ENCODE measurements around the gene TBC1D22A.

The TBC1D22A gene

DNA sequence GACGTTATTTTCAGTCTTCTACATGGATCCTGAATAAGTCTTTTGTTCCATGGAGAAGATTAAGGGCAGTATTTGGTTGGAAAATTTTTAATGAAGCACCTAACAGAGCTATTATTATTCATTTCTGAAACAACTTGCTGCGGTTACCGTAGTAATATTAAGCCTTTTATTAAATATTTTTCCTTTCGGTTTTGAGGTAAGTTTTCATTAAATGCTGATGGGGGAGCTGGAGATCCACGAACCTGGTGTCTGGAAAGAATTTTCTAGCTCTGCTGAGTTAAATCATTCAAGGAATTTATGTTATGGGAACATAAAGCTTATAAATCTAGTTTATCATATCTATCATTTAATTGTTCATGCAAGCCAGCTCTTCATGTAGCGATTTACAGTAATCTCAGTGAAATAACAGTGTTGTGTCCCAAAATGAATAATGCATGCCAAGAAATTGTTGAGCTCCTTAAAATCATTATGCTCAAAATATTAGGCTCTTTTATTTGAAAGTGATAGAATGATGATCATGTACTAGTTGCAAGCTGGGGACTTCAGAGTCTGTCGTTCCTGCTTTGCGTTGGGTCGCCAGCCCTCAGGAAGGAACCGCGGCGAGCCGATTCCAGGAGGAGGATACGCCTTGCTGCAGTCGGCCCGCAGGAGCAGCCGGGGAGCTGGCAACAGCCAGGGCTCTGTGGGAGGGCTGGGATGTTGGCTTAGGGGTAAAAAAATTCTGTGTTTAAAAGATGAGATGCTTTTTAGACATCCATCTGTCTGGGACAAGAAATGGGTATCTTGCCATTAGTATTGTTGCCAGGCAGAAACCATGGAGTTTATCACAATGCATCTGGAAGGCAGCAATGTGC is 83.1 kb downstream of the TBC1D22A start:
- DNase-seq = no peak

DNA sequence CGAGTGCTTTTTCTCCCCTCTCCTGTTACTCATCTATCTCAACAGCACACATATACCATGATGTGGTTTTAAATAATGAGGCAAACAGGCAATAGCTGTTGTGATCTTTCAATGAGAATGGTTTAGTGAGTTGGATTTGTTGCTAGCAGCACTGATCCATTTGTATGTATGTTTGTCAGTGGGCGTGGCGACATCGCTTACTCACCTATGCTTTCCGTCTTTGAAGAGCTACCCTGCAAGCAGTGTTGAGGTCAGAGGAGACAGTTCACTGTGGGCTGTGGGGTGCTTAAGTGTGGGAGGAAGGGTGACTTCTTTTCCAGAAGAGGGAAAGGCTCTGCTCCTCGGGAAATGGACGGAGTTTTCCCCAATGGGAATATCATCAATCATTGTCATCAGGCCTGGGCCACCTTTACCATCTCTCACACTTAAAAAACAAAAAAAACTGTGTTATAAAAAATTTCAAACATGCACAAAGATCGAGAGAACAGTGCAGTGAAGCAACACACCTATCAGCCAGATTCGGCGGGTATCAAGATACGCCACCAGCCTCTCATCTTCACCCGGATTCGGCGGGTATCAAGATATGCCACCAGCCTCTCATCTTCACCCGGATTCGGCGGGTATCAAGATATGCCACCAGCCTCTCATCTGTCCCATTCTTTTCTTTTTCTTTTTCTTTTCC is 83.8 kb downstream of the TBC1D22A start:
- no peak for DNase-seq

DNA sequence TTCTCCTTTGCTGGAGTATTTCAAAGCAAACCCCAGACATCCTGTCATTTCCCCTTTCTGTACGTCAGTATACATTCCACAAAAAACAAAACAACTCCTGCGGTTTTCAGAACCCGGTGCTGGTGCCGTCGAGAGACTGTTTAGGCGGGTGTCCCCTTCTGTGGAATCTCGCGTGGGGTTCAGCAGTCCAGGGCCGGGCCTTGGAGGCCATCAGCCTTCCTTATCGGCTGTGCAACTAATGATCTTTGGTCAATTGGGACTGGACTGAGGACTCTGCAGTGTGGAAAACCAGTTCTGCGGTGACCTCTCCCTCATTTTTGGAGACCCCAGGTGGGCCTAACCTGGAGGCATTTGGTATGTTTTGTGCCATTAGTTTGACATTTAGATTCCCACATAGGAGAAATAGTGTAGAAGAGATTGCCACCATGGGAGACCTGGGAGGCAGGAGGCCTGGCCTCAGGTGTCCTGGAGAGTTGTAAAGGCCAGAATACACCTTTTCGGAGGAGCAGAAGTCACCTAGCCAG is 84.4 kb downstream of the TBC1D22A start:
- no peak for DNase-seq

DNA sequence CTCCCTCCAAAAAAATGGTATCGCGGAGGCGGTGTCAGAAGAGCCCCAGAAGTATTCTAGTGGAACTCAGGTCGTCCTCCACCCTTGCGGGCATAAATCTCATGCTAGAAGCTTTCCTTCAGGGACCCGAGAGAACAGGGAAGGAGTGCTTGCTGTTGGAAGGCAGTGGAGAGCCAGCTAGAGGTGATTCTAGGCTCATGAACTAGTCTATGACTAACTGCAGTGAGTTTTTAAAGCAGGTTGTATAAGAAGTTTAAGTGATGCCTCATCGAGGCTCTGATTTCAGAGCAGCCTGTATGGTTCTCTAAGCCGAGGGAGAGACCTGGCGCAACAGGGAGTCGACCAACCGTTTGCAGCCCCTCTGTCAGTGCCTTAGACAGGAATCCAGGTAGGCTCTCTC is 85.7 kb downstream of the TBC1D22A start:
- no peak for DNase-seq

DNA sequence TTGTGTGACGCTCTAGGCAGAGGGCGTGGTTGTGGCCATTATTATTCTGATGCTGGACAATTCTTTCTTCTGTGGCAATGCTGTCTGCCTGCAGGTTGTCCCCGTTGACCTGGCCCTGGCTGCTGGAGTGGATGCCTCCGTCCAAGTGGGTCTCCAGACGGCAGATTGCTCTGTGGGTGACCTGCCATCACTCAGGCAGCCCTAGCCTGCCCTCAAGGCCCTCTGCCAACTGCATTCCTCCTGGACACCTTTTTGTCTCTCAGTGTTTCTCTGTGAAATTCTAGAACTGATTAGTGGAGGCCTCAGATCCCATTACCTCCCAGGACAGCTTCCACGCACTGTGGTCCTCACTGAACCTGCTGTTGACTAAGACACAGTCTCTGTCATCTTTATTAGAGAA is 86.7 kb downstream of the TBC1D22A start:
- DNase-seq = no peak

DNA sequence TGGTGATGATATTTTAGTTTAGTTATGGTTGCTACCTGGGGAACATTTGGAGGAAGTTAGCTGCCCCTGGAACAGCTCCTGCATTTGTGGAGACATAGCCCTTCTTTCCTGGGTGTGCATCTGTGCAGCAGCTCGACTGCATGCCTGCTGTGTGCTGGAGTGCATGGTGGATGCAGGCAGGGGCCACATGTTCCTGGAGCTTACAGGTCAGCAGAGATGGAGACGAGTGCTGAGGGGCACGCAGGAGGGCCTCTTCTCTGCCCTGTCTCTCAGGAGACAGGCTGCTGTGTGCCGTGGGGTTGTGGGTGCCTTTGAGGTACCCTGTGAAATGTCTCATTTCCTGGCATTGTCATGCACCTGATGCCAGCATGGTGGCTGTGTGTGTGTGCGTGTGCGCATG is 87.5 kb downstream of the TBC1D22A start:
- DNase-seq = no peak

- DNase-seq = no peak
Measured at GRCh38 chr22:46851311-46851710, 88.9 kb downstream of the TBC1D22A start.

DNA sequence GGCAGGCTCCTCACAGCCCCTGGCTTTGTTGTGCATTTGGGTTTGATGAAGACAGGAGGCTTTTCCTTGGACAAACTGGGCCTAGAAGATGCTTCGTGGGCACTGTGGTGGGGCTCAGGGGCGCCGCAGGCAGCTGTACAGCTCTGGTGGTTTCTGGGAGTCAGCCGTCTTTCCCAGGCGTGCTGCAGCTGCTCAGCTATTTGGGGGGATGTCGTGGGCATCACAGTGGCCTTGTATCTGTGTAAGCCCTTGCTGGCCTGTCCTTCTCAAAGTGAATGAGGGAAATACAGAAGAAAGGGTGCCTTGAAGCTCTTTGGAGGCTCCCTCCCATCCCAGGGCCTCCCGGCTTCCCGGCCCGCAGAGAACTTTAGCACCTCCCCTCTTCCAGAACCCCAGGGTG is 89.5 kb downstream of the TBC1D22A start:
- no peak for DNase-seq

- DNase-seq = no peak
Measured at GRCh38 chr22:46852771-46853170, 90.3 kb downstream of the TBC1D22A start.

GRCh38 chr22:46853191-46853590 is 90.7 kb downstream of the TBC1D22A start:
- no peak for DNase-seq

- DNase-seq = no peak
Measured at GRCh38 chr22:46854125-46854870, 91.8 kb downstream of the TBC1D22A start.

GRCh38 chr22:46855681-46856080 is 93.2 kb downstream of the TBC1D22A start:
- no peak for DNase-seq

DNA sequence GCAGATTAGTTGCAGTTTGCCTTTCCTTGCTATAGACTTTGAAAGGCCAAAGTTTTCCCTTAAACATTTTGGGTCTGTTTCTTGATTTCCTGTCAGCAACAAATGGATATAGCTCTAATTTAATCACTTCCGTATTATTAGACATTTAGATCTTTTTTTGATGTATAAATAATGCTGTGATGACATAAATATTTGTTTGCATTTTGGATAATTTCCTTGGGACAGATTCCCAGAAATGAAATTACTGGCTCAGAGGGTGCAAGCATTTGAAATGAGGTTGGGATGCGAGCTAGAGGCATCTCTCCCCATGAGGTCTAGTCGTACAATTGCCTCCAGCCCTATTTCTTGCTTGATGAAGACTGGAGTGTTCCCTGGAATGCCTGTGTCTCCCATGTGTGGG is 94.2 kb downstream of the TBC1D22A start:
- no peak for DNase-seq

DNA sequence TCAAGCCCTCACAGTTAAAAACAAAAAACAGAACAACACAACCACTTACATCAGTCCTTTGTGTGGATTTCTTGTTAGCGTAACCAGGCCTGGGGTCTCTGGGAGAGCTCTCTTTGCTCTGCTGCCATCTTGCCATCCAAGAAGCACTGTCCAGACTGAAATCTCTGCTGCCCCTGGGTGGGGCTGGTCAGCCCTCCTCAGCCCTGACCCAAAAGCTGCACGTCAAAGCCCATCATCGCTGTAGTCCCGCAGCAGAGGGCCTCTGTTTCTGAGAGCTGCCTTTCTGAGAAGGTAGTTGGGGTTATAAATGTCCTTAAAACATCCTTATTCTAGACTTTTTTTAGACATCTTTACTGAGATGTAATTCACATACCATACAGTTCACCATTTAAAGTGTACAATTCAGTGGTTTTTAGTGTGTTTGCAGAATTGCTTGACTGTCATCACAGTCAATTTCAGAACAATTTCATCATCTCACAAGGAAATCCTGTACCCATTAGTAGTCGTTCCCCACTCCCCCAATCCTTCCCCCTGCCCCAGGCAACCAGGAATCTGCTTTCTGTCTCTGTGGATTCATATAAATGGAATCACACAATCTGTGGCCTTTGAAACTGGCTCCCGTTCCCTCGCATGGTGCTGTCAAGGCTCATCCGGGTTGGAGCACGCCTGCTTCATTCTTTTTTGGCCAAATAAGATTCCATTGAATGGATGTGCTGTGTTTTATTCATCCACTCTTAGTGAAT is 94.9 kb downstream of the TBC1D22A start:
- no peak for DNase-seq

DNA sequence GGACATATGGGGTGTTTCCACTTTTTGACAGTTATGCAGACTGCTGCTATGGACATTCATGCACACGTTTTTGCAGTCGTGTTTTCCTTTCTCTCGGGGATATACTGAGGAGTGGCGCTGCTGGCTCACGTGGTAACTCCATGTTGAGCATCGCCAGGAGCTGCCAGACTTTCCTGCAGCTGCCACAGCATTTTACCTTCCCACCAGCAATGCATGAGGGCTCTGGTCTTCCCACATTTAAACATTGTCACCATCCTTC is 95.4 kb downstream of the TBC1D22A start:
- DNase-seq = no peak

- DNase-seq = no peak
Measured at GRCh38 chr22:46858181-46858771, 95.8 kb downstream of the TBC1D22A start.

GRCh38 chr22:46860562-46860961 is 98.1 kb downstream of the TBC1D22A start:
- DNase-seq = no peak

DNA sequence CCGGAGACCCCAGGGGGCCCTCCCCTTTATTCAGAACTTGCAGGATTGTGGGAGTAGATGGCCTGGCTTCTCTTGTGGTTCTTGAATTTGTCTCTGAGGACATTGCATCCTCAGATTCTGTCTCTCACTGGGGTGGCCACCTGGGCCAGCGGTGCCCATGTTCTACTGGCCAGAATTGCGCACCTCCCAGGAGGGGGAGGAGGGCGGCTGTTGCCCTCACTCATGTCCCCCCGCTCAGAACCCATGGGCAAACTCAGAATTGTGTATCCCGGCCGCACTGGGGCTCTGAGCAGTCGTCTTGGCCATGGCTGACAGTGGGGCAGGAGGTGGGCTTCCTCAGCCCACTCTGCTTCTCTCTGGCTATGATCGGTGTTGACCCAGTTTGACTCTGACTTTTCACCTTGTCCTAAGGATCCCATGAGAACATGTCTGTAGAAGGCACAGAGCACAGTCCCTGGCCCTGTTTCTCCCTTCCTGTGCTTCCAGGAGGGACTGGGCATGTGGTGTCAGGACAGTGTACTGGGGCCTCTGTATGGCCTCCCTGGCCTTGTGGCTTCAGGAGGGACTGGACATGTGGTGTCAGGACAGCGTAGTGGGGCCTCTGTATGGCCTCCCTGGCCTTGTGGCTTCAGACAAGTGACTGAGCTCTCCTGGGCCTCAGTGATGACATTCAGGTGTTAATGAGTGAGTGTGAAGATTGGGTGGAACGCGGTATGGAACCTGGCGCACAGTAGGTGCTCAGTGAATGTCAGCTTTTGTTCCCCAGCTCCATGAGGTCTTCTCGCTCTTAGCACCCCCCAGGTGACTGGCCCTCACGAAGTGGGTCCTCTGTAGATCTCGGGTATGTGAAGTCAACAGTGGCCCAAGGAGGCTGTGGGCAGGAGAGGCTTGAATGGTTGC is 99.3 kb downstream of the TBC1D22A start:
- no peak for DNase-seq

DNA sequence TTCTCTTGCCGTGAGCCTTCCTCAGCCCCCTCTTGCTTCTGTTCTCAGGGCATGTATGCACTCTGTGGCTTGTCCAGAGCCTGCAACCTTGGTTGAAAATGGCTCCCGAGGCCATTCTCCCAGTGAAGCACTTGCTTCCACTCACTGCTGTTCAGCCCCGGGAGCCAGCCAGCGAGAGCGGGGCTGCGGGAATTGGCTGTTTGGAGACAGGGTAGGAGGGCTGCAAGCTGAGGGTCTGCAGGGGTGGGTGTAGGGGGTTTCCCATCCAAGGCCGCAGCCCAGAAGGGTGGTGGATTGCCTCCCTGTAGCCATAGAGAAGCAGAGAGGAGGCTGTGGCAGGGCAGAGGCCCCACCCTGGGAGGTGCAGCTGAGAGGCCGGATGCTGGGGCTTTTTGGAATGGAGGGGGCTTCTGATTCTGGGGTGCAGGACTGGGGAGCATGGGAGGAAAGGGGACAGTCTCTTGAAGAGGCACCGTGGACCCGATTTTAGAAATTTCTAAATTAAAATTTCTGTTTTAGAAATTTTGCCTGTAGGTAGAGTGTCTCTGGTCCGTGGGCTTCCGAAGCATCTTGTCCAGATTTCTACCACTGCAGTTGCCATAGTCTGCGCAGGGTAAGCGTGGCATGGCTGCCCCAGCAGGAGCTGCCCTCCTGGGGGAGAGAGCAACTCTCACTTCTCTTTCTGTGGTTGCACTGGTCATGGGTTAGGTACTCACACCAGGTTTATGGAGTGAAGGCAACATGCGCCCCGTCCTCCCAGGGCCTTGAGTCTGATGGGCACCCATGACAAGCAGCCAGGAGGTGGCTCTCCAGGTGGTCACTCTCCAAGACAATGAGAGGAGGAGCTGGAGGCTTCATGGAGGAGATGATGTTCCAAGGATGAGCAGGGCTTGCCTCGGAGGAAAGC is 100.2 kb downstream of the TBC1D22A start:
- no peak for DNase-seq

- DNase-seq = no peak
Measured at GRCh38 chr22:46863794-46864193, 101.3 kb downstream of the TBC1D22A start.

Measured in activated CD4-positive, alpha-beta T cell treated with anti-CD3 and anti-CD28 coated beads for 1 hour (primary cell).